HG03571 (cell line): ENCODE results near the gene SNAPC1.
"Not testable (repeated sequence)": the region's sequence is repeated elsewhere in the genome, so short reads cannot be mapped to it uniquely, and the experiment has no call there.

Experiments
- ATAC-seq: cut with Tn5 transposase; IDR thresholded peaks from one replicate; pipeline ENCODE4 v1.9.1; 2021; ENCODE audit not compliant: unreplicated experiment

SNAPC1 gene

DNA sequence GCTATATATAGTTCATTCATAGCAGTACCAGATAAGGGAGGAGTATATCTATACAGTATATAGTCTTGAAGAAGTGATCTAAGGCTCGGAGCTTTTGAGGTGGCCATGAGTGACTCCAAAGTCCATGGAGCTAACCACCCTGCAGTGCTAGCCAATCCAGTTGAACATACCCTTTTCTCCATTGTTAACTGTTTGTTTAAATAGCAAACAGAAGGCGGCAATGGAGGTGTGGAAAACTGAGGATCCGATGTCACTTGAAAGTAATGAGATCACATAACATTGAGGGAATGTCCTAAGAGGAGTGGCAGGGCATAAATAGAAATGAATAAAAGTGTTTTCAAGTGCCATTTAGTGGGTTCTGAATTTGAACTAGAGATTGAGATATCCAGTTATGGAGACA, 12.4 kb upstream of the SNAPC1 start:
- no peak for ATAC-seq

- ATAC-seq = peak; percentile 92
Observed at GRCh38 chr14:61750708-61751474, 11.3 kb upstream of the SNAPC1 start.

GRCh38 chr14:61751475-61751989, 10.7 kb upstream of the SNAPC1 start:
- ATAC-seq = no peak

DNA sequence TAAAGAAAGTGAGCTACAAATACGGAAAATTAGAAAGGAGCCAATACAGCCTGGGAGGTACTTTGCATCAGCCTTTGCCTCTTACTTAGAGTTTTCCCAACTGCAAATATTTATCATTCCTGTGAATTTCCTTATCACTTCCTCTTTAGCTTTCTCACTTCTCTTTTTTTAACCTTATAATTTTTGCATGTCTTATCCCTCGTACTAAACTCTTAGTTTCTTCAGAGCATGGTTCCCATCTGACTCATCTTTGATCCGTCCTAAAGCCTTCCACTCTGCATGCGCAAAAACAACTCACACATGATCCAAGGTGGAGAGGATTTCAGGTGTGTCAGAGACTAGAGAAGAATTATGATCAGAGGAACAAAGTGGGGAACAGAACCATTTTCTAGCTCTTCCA, 9.6 kb upstream of the SNAPC1 start:
- peak; percentile 49 for ATAC-seq

DNA sequence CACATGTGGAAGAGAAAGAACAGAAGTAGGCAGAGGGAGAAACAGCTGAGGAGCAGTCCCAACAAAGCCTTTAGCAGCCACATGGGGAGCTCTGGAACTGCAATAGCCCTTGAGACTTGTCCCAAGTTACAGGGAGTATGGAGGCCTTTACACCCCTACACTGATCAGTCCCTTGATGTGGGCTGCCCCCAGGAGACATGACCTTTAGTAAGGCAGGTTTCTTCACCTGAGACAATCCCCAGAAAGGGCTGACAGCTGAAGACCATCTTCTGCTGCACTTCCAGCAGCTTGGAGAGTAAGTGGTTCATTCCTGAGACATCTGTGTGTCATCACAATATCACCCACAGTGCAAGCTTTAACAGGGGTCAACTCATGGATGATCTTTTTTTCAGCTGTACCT, 8.6 kb upstream of the SNAPC1 start:
- no peak for ATAC-seq

- no peak for ATAC-seq
Observed at GRCh38 chr14:61754627-61755381, 7.4 kb upstream of the SNAPC1 start.

DNA sequence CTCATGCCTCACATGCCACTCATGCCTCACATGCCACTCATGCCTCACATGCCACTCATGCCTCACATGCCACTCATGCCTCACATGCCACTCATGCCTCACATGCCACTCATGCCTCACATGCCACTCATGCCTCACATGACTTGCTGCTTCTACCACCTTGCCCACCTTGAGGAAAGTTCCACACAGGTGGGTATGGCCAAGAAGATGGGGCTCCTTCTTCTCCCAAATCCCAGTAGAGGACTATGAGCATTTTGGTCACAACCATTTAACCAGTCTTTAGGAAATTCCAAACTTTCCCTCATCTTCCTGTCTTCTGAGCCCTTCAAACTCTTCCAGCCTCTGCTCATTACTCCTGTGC, 6.9 kb upstream of the SNAPC1 start:
- not testable (repeated sequence) for ATAC-seq

GRCh38 chr14:61756135-61756534, 6.1 kb upstream of the SNAPC1 start:
- no peak for ATAC-seq

- no peak for ATAC-seq
Observed at GRCh38 chr14:61759878-61760277, 2.3 kb upstream of the SNAPC1 start.

- no peak for ATAC-seq
Observed at GRCh38 chr14:61761557-61761956, 663 bp upstream of the SNAPC1 start.

DNA sequence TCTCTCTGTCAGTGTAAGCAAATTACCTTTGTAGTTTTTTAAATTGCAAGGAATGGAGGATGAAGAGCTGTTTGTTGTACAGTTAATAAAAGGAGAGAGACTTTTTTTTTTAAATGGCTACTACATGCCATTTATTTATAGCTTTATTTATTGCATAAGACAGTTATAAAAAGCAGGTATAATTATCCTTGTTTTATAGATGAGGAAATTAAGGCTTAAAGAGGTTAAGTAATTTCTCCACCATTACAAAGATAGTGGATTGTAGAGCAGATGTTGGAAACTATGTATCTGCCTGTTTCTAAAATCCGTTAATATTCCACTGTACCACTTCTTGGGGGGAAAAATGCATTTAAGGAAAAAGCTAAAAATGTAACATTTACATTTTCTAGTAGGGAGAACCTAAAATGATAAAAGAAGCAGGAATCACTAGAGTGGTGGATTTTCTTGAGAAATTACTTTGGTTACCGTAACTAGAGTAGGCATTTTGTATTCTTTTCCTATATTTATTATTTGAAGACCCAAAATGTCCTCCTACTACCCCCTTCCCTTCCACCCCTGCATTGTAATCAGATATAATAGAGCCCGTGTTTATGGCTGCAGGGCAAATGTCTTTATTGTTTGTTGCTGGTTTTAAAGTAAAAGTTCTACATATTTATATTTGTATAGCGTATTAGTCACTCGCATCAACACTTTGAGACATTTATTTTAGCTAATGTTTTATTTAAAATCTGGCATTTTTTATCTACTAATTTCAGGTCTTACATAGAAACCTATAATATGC, 2.3 kb downstream of the SNAPC1 start:
- no peak for ATAC-seq

DNA sequence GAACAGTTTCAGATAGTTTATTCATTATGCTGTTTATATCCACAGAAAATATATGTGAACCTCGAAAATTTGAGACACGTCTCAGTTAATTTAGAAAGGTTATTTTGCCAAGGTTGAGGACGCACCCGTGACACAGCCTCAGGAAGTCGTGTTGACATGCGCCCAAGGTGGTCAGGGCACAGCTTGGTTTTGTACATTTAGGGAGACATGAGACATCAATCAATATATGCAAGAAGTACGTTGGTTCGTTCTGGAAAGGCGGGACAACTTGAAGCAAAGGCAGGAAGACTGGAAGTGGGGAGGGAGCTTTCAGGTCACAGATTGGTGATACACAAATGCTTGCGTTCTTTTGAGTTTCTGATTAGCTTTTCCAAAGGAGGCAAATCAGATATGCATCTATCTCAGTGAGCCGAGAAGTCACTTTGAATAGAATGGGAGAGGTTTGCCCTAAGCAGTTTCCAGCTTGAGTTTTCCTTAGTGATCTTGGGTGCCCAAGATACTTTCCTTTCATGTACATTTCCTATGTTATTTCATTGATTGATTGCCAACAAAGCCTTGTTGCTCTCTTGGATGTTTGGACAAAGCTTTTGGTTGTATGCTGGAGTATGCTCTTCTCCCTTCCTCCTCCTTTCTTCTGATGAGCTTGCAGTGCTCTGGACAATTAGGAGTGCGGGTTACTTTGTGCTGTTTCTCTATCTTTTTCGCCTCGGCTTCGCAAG, 3.2 kb downstream of the SNAPC1 start:
- ATAC-seq = no peak

DNA sequence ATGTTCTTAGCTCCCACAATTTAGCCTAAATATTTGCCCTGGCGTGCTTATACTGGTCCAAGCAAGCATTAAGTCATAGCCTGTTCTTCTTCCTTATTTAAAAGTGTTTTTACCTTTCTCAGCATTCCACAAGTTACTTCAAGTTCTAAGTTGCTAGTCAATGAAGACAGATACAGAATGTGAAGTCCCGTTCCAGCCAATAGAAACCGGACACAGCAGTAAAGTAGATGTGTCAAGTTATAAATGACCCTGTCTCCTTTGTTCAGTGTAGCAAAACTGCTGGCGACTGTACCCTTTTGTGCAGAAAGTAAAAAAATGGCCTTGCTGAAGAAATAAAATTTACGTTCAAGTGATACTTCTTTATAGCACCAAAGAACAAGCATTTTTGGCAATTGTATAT, 3.9 kb downstream of the SNAPC1 start:
- no peak for ATAC-seq

GRCh38 chr14:61768240-61768639, 6.0 kb downstream of the SNAPC1 start:
- no peak for ATAC-seq

DNA sequence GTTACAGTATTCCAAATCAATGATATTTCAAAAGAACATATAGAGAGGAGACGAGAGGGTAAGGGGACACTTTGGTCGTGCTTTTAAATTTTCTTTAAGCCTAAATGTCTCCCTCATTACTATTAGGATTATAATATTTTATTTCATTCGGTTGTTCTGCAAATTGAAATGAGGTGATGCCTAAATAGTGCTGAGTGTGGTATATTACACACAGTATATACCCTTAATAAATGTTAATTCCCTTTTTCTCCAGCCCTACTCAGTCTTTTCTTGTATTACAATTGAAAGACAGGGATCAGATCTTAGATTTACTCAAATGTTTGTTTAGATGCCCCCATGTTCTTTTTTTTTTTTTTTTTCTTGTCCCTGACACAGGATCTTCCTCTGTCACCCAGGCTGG, 7.7 kb downstream of the SNAPC1 start:
- ATAC-seq = no peak

GRCh38 chr14:61774861-61775260, 12.6 kb downstream of the SNAPC1 start:
- ATAC-seq = no peak

DNA sequence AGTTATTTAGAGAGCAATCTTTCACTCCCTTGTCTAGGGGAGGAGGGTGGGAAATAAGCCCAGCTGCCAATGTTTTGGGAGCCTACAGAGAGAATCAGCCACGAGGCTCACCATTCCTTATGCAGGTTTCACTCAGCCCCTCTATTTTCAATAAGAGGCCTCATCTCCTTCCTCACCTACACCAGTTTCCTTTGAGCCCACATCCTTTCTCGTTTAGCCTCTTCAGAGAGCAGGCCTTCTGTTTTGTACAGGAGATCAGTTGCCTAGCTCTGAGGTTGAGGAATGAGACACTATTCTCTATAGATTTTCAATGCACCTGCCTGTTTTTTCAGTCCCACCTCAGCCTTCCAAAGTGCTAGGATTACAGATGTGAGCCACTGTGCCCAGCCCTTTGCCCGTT, 17.9 kb downstream of the SNAPC1 start:
- ATAC-seq = no peak

DNA sequence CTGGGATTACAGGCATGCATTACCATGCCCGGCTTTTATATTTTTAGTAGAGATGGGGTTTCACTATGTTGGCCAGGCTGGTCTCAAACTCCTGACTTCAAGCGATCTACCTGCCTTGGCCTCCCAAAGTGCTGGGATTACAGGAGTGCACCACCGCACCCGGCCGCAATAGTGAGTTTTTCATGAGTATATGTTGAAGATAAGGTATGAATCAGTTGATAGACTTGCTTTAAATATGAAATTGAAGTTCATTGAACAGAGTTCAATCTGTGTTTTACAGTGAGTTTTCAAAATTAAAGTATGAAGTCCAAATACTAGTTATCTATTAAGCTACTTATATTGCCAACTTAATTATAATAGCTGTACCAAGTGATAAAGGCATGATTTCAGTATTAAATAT, 35.1 kb downstream of the SNAPC1 start:
- ATAC-seq = no peak

DNA sequence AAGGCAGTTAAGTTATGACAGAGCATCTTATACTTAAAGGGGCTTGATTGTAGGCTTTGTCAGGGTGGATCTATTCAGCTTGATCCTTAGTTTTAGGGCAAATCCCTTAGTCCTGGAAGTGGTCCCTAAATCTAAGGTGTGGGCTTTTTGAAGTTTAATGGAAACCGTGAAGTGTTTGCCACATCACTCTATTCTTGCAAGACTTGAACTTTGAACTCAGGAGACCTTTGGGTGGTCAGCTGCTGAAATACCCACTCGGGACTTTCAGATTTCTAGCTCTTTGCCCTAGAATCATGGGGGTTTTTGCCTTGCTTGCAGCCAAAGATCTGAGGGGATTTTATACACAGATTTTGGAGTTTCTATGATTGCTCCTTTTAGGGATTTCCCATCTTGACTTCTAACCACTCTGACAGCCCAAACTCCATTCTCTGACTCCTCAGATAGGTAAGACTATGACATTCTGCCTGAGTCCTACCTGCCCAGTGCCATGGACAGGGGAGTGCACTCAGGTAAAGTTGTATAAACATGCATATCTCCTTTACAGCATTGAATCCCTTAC, 39.9 kb downstream of the SNAPC1 start:
- no peak for ATAC-seq

GRCh38 chr14:61803755-61804154, 41.5 kb downstream of the SNAPC1 start:
- ATAC-seq = no peak

DNA sequence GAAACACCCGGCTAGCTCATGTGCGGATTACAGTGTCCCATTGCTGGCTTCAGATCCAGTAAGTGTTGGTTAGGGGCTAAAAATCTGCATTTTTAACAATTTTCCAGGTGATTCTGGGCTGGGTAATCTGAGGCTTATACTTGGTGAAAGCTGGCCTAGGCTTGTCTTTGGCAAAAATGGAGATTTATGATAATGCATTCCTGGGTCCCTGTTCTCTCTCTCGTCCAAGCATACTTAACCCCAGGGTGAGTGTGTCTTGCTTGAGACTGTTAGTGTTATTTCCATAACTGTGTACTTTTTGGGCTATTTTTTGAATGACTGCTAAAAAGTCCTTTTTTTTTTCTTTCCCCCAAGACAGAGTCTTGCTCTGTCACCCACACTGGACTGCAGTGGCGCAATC, 43.2 kb downstream of the SNAPC1 start:
- ATAC-seq = no peak
